Osteocyte (in vitro differentiated cells): ENCODE measurements around the gene PCDH15. TPM values are rescaled to one million over a fixed set of nuclear protein-coding genes. Genes with fewer than 3 reads are reported as not detected.

Experiments
- DNase-seq: peaks from one replicate; pipeline ENCODE4 v3.0.0; 2021; ENCODE audit warnings: mixed read lengths; ENCODE audit not compliant: unreplicated experiment; ENCODE audit errors: extremely low spot score
- H3K27ac Mint-ChIP-seq: one replicate; pipeline ENCODE4 v1.8.0; 2021; ENCODE audit warnings: mild to moderate bottlenecking, mixed read lengths; ENCODE audit not compliant: unreplicated experiment
- H3K27me3 Mint-ChIP-seq: one replicate; pipeline ENCODE4 v1.8.0; 2021; ENCODE audit warnings: mixed read lengths; ENCODE audit not compliant: unreplicated experiment
- H3K36me3 Mint-ChIP-seq: one replicate; pipeline ENCODE4 v1.8.0; 2021; ENCODE audit warnings: mixed read lengths; ENCODE audit not compliant: unreplicated experiment
- H3K4me1 Mint-ChIP-seq: one replicate; pipeline ENCODE4 v1.8.0; 2021; ENCODE audit warnings: mixed read lengths; ENCODE audit not compliant: unreplicated experiment
- H3K4me3 Mint-ChIP-seq: one replicate; pipeline ENCODE4 v1.8.0; 2021; ENCODE audit warnings: mild to moderate bottlenecking, moderate library complexity, mixed read lengths; ENCODE audit not compliant: unreplicated experiment
- H3K9me3 Mint-ChIP-seq: one replicate; pipeline ENCODE4 v1.8.0; 2021; ENCODE audit warnings: mixed read lengths; ENCODE audit not compliant: unreplicated experiment
- CTCF ChIP-seq: fragments of 200-600 bp; sonication (generic); IDR thresholded peaks from 2 replicates; pipeline ENCODE4 v1.5.0; 2021; ENCODE audit warnings: antibody characterized with exemption, mild to moderate bottlenecking, moderate library complexity
- total RNA-seq: library from RNA; stranded (reverse); gene quantifications from 2 replicates; pipeline ENCODE4 v1.2.1, GENCODE V29; 2021

PCDH15 gene
- total RNA-seq, 1 donor from 2014 or later: 2.6 TPM

- Mint-ChIP-seq H3K4me3 (no peak overlapping the region), H3K9me3 (no peaks in the 10 kb centered on the region), H3K27ac (no peak overlapping the region), H3K4me1 (no peaks in the 10 kb centered on the region), H3K27me3 (no peaks in the 10 kb centered on the region), H3K36me3 (no peaks in the 10 kb centered on the region)
- DNase-seq: no peak
- TF ChIP-seq CTCF: no peak
Observed at GRCh38 chr10:54081950-54082349, 719.1 kb downstream of the PCDH15 start.

- H3K9me3 Mint-ChIP-seq: no peaks in the 10 kb centered on the region
Observed at GRCh38 chr10:54067361-54067760, 733.7 kb downstream of the PCDH15 start.

GRCh38 chr10:54066646-54067045 is 734.4 kb downstream of the PCDH15 start:
- TF ChIP-seq CTCF: no peak
- Mint-ChIP-seq H3K27me3 (no peaks in the 10 kb centered on the region), H3K27ac (no peak overlapping the region)

More at GRCh38 chr10:54067361-54067760, 733.7 kb downstream of the PCDH15 start:
- Mint-ChIP-seq H3K27me3 (no peaks in the 10 kb centered on the region), H3K4me3 (no peak overlapping the region), H3K4me1 (no peaks in the 10 kb centered on the region), H3K36me3 (no peaks in the 10 kb centered on the region), H3K27ac (no peak overlapping the region)
- no peak for DNase-seq
- no peak for TF ChIP-seq CTCF

GRCh38 chr10:54065106-54065505 is 735.9 kb downstream of the PCDH15 start:
- Mint-ChIP-seq H3K27ac (no peak overlapping the region), H3K9me3 (peaks cover 3% of the 10 kb centered on the region), H3K4me1 (no peaks in the 10 kb centered on the region), H3K36me3 (no peaks in the 10 kb centered on the region), H3K4me3 (no peak overlapping the region), H3K27me3 (no peaks in the 10 kb centered on the region)
- no peak for DNase-seq
- no peak for TF ChIP-seq CTCF

More at GRCh38 chr10:54066646-54067045, 734.4 kb downstream of the PCDH15 start:
- DNase-seq: no peak
- no peaks in the 10 kb centered on the region for H3K4me1 Mint-ChIP-seq
- H3K4me3 Mint-ChIP-seq: no peak overlapping the region
- no peaks in the 10 kb centered on the region for H3K36me3 Mint-ChIP-seq
- no peaks in the 10 kb centered on the region for H3K9me3 Mint-ChIP-seq

GRCh38 chr10:54064215-54064614 is 736.8 kb downstream of the PCDH15 start:
- no peak for TF ChIP-seq CTCF
- Mint-ChIP-seq H3K4me1 (no peaks in the 10 kb centered on the region), H3K9me3 (peaks cover 10% of the 10 kb centered on the region)

More at GRCh38 chr10:54064215-54064614, 736.8 kb downstream of the PCDH15 start:
- DNase-seq: no peak
- H3K4me3 Mint-ChIP-seq: no peak overlapping the region
- H3K27ac Mint-ChIP-seq: no peak overlapping the region
- no peaks in the 10 kb centered on the region for H3K27me3 Mint-ChIP-seq
- no peaks in the 10 kb centered on the region for H3K36me3 Mint-ChIP-seq
